Breast epithelium (tissue), 3 donors: Measurements from ENCODE around the gene METTL1.

Source experiments
- CTCF ChIP-seq, 3 donors: fragments of 450-650 bp; IDR thresholded peaks; one replicate each; pipeline ENCODE4 v1.5.1; 2016 to 2017; ENCODE audit warnings: antibody characterized with exemption in 3 of 3, mild to moderate bottlenecking in 3 of 3, moderate library complexity in 3 of 3
- POLR2AphosphoS5 ChIP-seq, 3 donors: sonication (generic); formaldehyde crosslinking; IDR thresholded peaks; one replicate each; pipeline ENCODE4 v1.6.1; 2017; ENCODE audit warnings: antibody characterized with exemption in 3 of 3

GRCh38 chr12:57720606-57721595 lies 51.0 kb downstream of the METTL1 start:
- no peak for TF ChIP-seq CTCF (IDR thresholded peaks at IDR 0.05)
- TF ChIP-seq POLR2AphosphoS5 (IDR thresholded peaks at IDR 0.05), result no peak
